Measurements from ENCODE around the gene PRR7.

PRR7 gene

GRCh38 chr5:177462021-177462670 is 15.5 kb downstream of the PRR7 start:
- no peaks in the 10 kb centered on the region for H3K36me3 Mint-ChIP-seq
- no peak for ATAC-seq
- H3K9me3 Mint-ChIP-seq, result no peaks in the 10 kb centered on the region
- no peak overlapping the region for H3K27ac Mint-ChIP-seq
- no peak overlapping the region for H3K4me3 Mint-ChIP-seq
- peaks cover 9% of the 10 kb centered on the region for H3K27me3 Mint-ChIP-seq
- H3K4me1 Mint-ChIP-seq, result peaks cover 11% of the 10 kb centered on the region

DNA sequence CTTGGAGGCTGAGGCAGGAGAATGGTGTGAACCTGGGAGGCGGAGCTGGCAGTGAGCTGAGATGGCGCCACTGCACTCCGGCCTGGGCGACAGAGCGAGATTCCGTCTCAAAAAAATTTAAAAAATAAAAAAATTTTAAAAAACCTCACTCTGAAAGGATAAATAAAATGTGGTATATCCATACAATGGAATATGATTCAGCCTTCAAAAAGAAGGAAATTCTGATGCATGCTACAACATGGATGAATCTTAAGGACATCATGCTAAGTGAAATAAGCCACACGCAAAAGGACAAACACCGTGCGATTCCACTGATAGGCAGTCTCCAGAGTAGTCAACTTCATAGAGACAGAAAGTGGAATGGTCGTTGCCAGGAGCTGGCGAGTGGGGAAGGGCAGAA is 18.4 kb downstream of the PRR7 start:
- H3K27me3 Mint-ChIP-seq, result peaks cover 16% of the 10 kb centered on the region
- no peaks in the 10 kb centered on the region for H3K9me3 Mint-ChIP-seq
- peaks cover 6% of the 10 kb centered on the region for H3K4me1 Mint-ChIP-seq
- no peaks in the 10 kb centered on the region for H3K36me3 Mint-ChIP-seq
- no peak overlapping the region for H3K4me3 Mint-ChIP-seq
- H3K27ac Mint-ChIP-seq, result no peak overlapping the region
- ATAC-seq, result no peak

- H3K36me3 Mint-ChIP-seq, result no peaks in the 10 kb centered on the region
- H3K27ac Mint-ChIP-seq, result no peak overlapping the region
- H3K9me3 Mint-ChIP-seq, result no peaks in the 10 kb centered on the region
- H3K4me3 Mint-ChIP-seq, result no peak overlapping the region
- ATAC-seq, result peak; percentile 42
- H3K4me1 Mint-ChIP-seq, result peaks cover 6% of the 10 kb centered on the region
- H3K27me3 Mint-ChIP-seq, result peaks cover 16% of the 10 kb centered on the region
Measured at GRCh38 chr5:177466861-177467260, 20.2 kb downstream of the PRR7 start.

GRCh38 chr5:177467436-177467835 is 20.8 kb downstream of the PRR7 start:
- ATAC-seq, result no peak
- H3K4me1 Mint-ChIP-seq, result peaks cover under 1% of the 10 kb centered on the region
- H3K36me3 Mint-ChIP-seq, result no peaks in the 10 kb centered on the region
- no peak overlapping the region for H3K27ac Mint-ChIP-seq
- no peaks in the 10 kb centered on the region for H3K9me3 Mint-ChIP-seq
- no peak overlapping the region for H3K4me3 Mint-ChIP-seq
- H3K27me3 Mint-ChIP-seq, result peaks cover 16% of the 10 kb centered on the region

- H3K4me3 Mint-ChIP-seq, result no peak overlapping the region
- no peak overlapping the region for H3K27ac Mint-ChIP-seq
- H3K27me3 Mint-ChIP-seq, result peaks cover 16% of the 10 kb centered on the region
- no peak for ATAC-seq
- H3K4me1 Mint-ChIP-seq, result no peaks in the 10 kb centered on the region
- H3K36me3 Mint-ChIP-seq, result no peaks in the 10 kb centered on the region
- no peaks in the 10 kb centered on the region for H3K9me3 Mint-ChIP-seq
Measured at GRCh38 chr5:177468329-177468684, 21.7 kb downstream of the PRR7 start.

DNA sequence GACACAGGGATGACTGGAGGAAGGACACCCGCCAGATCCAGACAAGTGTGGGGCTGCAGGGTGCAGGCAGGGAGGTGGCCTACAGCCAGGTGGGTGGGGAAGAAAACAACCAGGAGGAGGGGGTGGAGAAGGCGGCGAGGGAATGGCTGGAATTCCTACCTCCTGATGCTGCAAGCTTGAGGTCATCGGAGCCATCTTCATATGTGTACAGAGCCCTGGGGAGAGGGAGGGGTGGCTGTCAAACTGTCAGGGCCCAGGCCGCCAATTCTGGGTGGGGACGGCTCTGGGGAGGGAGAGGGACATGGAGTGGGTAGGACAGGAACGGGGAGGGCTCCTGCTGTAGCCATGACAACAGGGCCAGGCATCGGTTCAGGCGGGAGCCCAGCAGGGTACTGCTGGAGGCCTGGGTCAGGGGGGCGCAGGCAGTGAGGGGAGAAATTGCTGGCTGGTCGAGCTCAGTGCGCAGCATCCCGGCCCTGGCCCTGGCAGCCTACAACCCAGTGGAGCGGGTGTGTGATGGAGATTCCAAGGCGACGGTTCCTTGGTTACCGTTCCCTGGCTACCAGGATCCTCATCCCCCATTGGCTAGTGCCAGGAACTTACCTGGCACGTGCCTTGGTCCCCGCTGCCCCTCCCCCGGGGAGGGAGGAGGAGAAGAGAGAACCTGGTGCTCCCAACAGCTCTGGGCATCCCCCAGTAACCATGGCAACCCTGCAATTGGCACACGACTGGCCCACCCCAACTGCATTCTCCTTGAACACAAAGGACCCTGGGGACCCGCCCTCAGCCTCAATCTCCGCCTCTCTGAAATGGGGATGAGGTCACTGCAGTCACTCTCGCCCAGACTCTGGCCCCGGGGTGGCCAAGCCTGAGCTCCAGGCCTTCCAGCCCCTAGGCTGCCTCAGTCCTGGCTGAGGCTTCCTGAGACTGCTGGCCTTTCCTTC is 22.3 kb downstream of the PRR7 start:
- Mint-ChIP-seq H3K36me3 (no peaks in the 10 kb centered on the region), H3K4me3 (no peak overlapping the region), H3K4me1 (peaks cover 4% of the 10 kb centered on the region), H3K27ac (no peak overlapping the region), H3K27me3 (peaks cover 21% of the 10 kb centered on the region), H3K9me3 (no peaks in the 10 kb centered on the region)
- no peak for ATAC-seq

DNA sequence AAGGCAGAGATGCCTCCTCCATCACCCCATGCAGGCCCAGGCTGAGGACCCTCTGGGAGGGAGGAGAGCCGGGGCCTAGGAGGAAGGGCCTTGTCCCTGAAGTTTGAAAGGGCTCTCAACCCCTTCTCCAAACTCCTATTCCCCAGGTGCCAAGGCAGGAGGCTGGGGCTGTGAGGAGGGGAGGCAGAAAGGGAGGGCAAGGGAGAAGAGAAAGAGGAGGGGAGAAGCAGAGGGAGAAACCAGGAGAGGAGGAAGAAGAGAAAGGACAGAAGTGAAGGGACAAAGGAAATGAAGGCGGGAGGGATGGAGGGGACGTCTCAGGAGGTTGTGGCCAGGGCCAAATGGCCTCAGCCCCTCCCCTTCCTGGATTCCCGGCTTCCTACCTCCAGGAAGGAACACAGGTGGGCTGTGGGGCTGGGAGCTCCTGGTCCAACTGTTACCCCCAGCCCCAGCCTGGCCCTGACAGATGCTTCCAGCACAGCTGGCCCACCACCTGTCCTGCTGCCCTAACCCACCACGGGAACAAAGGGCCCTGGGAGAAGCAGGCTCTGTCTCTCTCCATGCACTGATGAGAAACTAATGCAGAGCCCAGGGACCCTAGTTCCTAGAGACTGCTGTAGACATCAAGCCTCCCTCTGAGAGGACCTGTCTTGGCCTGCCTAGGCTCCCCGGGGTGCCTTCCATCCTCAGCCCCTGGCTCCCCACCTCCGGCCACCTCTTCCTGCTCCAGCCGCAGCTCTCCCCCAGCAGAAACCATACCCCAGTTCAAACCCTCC is 23.3 kb downstream of the PRR7 start:
- ATAC-seq, result no peak
- no peaks in the 10 kb centered on the region for H3K9me3 Mint-ChIP-seq
- H3K4me3 Mint-ChIP-seq, result no peak overlapping the region
- peaks cover 31% of the 10 kb centered on the region for H3K27me3 Mint-ChIP-seq
- no peaks in the 10 kb centered on the region for H3K36me3 Mint-ChIP-seq
- H3K4me1 Mint-ChIP-seq, result peaks cover 13% of the 10 kb centered on the region
- no peak overlapping the region for H3K27ac Mint-ChIP-seq

DNA sequence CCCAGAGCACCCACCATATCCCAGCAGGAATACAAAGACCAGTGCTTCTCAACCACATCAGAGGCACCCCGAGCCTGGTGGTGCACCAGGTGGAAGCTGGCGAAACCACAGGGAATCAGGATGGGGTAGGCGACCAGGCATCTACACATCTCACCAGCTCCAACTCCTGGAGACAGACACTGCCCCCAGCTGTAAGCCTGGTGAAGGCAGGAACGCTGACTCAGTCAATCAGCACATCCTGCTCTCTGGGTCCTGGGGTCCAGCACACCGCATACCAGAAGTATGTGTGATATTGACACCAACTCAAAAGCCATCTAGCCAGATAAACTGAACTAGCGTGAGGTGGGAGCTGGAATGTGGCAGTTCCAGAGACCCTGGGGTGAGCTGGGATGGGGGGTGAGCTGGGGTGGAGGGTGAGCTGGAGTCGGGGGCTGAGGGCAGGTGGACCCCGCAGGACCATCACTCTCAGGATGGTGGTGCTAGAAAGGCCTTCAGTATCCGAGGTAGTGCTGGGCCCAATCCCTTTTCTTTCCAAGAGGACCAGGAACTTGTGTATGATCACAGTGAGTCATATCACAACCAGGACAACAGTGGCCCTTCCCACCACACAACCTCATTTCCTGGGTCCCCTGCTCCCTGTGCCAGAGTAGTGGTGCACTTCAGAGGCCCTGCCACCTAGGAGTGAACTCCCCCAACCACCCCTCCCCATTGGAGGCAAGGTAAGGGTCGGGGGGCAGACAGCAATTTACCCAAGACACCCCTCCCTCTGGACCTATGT is 24.3 kb downstream of the PRR7 start:
- Mint-ChIP-seq H3K36me3 (no peaks in the 10 kb centered on the region), H3K4me3 (no peak overlapping the region), H3K4me1 (peaks cover 24% of the 10 kb centered on the region), H3K27ac (no peak overlapping the region), H3K27me3 (peaks cover 32% of the 10 kb centered on the region), H3K9me3 (no peaks in the 10 kb centered on the region)
- ATAC-seq, result no peak

- peaks cover 32% of the 10 kb centered on the region for H3K27me3 Mint-ChIP-seq
- peaks cover 30% of the 10 kb centered on the region for H3K4me1 Mint-ChIP-seq
Measured at GRCh38 chr5:177471610-177472356, 25.2 kb downstream of the PRR7 start.

GRCh38 chr5:177472460-177473442 is 26.1 kb downstream of the PRR7 start:
- peak; percentile 63 for ATAC-seq
- H3K4me3 Mint-ChIP-seq, result peak overlapping the region; percentile 50

More at GRCh38 chr5:177471610-177472356, 25.2 kb downstream of the PRR7 start:
- no peak overlapping the region for H3K27ac Mint-ChIP-seq
- ATAC-seq, result no peak
- no peaks in the 10 kb centered on the region for H3K9me3 Mint-ChIP-seq
- no peak overlapping the region for H3K4me3 Mint-ChIP-seq
- H3K36me3 Mint-ChIP-seq, result no peaks in the 10 kb centered on the region

DNA sequence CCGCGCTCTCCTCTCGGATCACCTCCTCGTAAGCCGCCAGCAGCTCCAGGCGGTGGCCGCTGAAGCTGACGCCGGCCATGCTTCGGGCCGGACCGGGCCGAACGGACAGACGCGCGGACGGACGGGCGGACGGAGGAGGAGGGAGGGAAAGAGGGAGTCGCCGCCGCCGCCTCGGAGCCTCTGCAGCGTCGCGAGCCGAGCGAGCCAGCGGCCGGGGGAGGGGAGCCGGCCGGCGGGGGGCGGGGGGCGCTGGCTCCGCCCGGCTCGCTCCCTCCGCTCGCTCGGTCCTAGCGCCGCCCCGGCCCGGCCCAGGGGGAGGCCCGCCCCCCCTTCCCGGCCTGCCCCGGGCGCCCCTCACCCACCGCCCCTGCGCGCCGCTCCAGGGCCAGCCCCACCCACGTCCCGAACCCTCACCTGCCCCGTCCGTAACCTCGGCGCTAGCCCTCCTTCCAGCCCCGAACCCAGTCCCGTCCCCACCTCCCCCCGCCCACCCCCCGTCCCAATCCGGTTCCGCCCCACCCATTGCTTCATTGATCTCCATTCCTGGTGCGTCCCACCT is 26.9 kb downstream of the PRR7 start, which contains the start of gene DBN1:
TSS of gene DBN1 (minus strand) at position 192 of the 559 bp plus-strand sequence. CDS start at position 79, 113 bp downstream.
- Mint-ChIP-seq H3K27ac (peak within 1 kb of the TSS; percentile 18), H3K27me3 (peaks cover 32% of the 10 kb centered on the region), H3K4me3 (peak within 1 kb of the TSS; percentile 73), H3K9me3 (no peaks in the 10 kb centered on the region), H3K4me1 (peaks cover 32% of the 10 kb centered on the region), H3K36me3 (no peaks in the 10 kb centered on the region)
- ATAC-seq, result peak; percentile 20

More at GRCh38 chr5:177472460-177473442, 26.1 kb downstream of the PRR7 start:
- H3K27ac Mint-ChIP-seq, result no peak overlapping the region
- peaks cover 30% of the 10 kb centered on the region for H3K4me1 Mint-ChIP-seq
- no peaks in the 10 kb centered on the region for H3K9me3 Mint-ChIP-seq
- peaks cover 32% of the 10 kb centered on the region for H3K27me3 Mint-ChIP-seq
- no peaks in the 10 kb centered on the region for H3K36me3 Mint-ChIP-seq

- Mint-ChIP-seq H3K36me3 (no peaks in the 10 kb centered on the region), H3K9me3 (no peaks in the 10 kb centered on the region), H3K27me3 (peaks cover 32% of the 10 kb centered on the region), H3K4me3 (peak overlapping the region; percentile 73), H3K27ac (peak overlapping the region; percentile 18), H3K4me1 (peaks cover 37% of the 10 kb centered on the region)
- ATAC-seq, result no peak
Measured at GRCh38 chr5:177474002-177474476, 27.4 kb downstream of the PRR7 start.
